Astrocyte of the spinal cord (primary cell): ENCODE measurements around the gene KLF6.

Experiments
- DNase-seq: peaks from one replicate; pipeline ENCODE4 v3.0.0; 2011; ENCODE audit warnings: low read depth, low spot score
- H3K4me3 ChIP-seq: 2 replicates; pipeline ENCODE4 v1.5.1; 2011; ENCODE audit warnings: low read depth, mild to moderate bottlenecking, low read length, moderate library complexity
- in situ Hi-C: cut with HindIII; loops from 2 replicates; pipeline ENCODE4 v1.10.0; 2017; ENCODE audit warnings: low sequenced_read_pairs
- TF ChIP-seq, protein P1 (sequence below): IDR thresholded peaks from 2 replicates; pipeline ENCODE4 v1.5.1; 2012; ENCODE audit warnings: low read depth, mild to moderate bottlenecking, low read length, inconsistent platforms

The KLF6 gene

DNA sequence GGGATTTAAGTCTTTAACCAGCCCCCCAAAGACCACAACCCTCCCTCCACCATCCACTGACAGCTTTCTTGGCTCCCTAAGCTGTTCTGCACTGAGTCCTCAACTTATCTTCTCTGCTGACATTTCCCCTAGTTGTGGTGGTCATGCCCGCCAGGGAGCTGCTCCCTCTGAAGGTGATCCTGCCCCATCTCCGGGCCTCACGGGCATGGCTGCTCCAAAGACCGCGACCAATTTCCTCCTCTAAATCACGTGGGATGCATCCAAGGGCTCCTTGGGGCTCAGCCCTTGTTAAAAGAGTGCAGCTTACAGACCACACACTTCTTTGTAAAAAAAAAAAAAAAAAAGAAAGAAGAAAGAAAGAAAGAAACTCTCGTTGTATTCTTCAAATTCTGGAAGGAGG lies 27.1 kb upstream of the KLF6 start:
- TF ChIP-seq, protein P1, sequence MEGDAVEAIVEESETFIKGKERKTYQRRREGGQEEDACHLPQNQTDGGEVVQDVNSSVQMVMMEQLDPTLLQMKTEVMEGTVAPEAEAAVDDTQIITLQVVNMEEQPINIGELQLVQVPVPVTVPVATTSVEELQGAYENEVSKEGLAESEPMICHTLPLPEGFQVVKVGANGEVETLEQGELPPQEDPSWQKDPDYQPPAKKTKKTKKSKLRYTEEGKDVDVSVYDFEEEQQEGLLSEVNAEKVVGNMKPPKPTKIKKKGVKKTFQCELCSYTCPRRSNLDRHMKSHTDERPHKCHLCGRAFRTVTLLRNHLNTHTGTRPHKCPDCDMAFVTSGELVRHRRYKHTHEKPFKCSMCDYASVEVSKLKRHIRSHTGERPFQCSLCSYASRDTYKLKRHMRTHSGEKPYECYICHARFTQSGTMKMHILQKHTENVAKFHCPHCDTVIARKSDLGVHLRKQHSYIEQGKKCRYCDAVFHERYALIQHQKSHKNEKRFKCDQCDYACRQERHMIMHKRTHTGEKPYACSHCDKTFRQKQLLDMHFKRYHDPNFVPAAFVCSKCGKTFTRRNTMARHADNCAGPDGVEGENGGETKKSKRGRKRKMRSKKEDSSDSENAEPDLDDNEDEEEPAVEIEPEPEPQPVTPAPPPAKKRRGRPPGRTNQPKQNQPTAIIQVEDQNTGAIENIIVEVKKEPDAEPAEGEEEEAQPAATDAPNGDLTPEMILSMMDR, result no peak
- no peak for DNase-seq
- in situ Hi-C loops, result no loop called here
- H3K4me3 ChIP-seq, result no peak overlapping the region

DNA sequence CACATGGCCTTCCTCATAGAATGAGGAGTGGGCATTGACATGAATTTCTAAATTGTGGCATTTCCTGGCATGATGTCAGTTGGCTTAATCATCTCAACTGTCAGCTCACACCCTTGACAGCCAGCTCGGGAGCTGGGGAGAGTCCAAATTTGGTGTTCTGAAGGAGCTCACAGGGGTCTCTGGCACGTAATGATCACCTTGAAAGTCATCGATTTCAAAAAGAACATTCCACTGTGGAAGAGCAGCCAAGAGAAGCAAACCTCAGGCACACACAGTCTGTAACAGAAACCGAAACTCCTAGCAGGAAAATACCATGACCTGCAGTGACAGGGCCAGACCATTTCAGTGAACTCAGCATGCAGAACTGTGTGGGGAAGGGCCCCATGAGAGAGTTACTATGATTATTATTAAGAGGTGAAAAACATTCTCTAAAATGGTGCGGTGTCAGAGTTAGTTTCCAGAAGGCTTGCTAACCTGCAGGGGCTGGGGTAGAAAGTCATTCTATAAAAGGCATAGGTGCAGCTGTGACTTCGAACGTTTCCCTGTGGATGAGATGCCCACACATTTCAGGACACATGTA lies 26.4 kb upstream of the KLF6 start:
- DNase-seq, result peak; percentile 93
- in situ Hi-C loops, result no loop called here
- TF ChIP-seq, protein P1, result no peak
- H3K4me3 ChIP-seq, result no peak overlapping the region

DNA sequence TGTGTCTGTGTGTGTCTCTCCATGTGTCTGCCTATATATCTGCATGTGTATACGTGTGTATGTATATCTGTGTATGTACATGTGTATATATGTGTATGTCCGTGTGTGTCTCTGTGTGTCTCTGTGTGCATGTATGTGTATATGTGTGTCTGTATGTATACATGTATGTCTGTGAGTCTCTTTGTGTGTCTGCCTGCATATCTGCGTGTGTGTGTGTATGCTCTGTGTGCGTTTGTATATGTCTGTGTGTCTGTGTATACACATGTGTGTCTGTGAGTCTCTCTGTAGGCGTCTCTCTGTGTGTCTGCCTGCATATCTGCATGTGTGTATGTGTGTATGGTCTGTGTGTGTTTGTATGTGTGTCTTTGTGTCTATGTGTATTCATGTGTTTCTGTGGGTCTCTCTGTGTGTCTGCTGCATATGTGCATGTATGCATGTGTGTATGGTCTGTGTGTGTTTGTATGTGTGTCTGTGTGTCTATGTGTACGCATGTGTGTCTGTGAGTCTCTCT lies 23.7 kb upstream of the KLF6 start:
- H3K4me3 ChIP-seq, result peak overlapping the region; percentile 26

DNA sequence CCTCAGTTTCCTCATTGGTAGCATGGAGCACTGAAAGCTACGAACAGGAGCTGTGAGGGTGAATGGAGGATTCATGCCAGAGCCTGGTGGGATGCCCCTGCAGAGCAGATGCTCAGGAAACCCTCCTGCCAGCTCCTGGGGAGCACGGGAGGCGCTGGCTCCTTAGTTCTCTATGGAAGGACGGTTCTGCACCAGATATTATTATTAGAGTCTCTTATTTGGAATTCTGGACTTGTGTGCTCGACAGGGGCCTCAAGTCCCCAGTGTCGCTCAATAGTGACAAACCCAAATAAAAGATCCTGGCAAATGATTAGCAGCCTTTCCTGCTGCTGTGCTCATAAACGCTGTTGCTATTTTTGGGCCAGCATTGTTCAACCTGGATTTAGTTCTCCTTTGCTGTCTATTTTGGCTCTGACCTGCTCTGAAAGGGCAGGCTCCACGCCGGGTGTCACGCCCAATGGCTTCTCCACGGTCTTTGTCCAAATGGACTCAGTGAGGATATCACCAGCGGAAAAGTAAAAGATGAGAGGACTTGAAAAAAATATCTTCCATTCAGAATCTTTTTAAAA lies 23.0 kb upstream of the KLF6 start:
- in situ Hi-C loops, result no loop called here
- H3K4me3 ChIP-seq, result peak overlapping the region; percentile 26
- TF ChIP-seq, protein P1, result no peak

More for the DNA sequence above, 23.7 kb upstream of the KLF6 start:
- TF ChIP-seq, protein P1, result no peak
- no peak for DNase-seq
- in situ Hi-C loops, result no loop called here

DNA sequence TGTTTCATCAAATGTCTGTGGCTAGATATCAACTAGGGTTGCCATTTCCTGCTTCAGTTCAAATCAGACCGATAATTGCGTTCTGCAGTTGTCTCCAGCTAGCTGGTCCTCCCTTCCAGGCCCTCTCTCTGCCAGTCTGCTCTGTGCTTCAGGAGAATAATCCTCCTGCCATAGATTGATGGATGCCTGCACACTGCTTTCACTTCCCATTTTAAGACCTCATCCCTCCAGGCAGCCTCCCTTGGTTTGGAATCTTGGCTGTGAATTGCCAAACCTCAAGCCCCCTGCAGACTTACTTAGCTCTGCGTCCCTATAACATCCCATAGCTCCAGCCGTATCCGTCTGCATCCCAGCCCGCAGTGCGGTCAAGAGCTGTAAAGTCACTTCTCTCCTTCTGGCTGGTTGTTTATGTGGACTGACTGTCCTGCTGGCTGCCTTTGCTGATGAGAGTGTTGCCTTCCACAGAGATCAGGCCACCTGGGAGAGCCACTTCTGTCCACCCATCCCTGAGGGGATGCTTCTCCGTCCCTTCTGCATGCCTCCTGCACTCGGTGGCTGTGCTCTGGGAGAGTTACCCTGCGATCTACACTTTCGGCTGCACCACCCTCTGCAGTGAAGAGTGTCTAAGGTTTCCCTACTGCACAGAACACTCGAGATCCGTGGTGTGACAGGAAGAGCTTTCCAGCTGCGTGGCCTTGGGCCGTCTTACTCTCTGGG lies 22.4 kb upstream of the KLF6 start:
- peak overlapping the region; percentile 26 for H3K4me3 ChIP-seq
- peak; percentile 79 for DNase-seq
- in situ Hi-C loops, result no loop called here
- TF ChIP-seq, protein P1, result no peak

More for the DNA sequence above, 23.0 kb upstream of the KLF6 start:
- DNase-seq, result no peak

DNA sequence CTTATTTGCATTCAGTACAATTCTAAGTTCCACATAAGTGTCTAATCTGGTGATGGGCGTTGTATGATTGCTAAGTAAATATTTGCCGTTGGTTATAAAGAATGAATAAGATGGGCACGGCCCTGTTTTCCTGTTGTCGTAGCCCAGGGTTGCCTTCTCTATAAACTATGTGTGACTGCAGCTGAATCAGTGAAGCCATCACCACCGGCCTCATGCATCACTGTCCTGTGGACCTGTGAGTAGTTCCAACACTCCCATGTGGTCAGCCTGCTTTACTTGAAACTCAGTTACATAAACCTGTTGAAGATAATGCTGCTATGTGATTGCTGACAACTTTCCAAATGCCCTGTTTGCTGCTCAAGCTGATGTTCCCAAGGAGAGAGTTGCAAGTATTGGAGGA lies 21.6 kb upstream of the KLF6 start:
- TF ChIP-seq, protein P1, result no peak
- in situ Hi-C loops, result no loop called here
- H3K4me3 ChIP-seq, result no peak overlapping the region
- peak; percentile 77 for DNase-seq
